EH (cell line): ENCODE measurements around the gene SLC6A4.

Experiments
- DNase-seq: peaks from one replicate; pipeline ENCODE4 v3.0.0-alpha.2; 2015; ENCODE audit warnings: low read depth

The SLC6A4 gene

DNA sequence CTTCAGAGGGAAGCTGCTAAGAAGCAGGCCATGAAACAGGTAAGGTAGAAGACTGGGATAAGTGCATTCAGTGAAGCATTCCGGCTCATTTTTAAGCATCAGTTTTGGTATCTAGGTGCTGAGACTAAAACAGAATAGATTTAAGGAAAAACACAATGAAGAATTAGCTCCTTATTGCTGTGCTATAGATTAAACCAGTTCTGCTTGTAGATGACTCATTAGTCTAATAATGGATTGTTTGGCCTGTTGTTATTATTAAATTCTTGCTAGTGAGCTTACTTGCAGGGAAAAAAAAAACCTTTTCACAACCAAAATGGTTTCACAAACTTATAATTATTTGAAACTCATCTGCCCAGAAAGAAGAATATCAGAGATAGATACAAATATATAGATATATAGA lies 62.9 kb downstream of the SLC6A4 start:
- DNase-seq, result no peak

GRCh38 chr17:30170415-30170987 lies 65.0 kb downstream of the SLC6A4 start:
- no peak for DNase-seq

DNA sequence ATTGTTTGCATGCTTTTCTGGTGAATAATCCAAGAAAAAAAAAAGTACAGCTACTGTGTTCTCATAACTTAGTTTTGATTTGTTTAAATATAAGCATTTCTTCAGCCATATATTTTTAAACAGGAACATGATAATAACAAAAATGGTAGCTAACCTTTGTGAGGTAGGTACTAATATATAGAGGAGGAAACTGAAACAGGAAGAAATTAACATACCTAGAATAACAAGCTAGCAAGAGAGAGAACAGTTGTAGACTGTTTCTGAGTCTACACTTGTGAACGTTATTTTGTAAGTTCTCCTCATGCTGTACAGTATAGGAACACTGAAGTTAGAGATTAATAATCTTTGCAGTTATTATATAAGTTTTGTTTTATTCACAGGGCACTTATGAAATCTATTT lies 69.5 kb downstream of the SLC6A4 start:
- no peak for DNase-seq

DNA sequence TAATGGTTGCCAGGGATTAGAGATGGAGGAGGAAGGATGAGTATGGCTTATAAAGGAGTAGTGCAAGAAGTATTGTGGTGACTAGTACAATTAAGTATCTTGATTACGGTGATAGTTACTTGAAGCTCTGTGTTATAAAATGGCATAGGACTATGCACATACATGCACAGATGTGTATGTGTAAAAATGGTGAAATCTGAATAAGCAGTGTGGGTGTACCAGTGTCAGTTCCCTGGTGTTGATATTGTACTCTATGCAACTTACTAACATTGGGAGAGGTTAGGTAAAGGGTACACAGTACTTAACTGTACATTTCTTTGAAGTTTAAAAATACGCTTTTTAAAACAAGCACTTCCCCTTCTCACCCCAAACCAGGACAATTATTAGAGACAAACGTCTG lies 70.3 kb downstream of the SLC6A4 start:
- DNase-seq, result no peak

DNA sequence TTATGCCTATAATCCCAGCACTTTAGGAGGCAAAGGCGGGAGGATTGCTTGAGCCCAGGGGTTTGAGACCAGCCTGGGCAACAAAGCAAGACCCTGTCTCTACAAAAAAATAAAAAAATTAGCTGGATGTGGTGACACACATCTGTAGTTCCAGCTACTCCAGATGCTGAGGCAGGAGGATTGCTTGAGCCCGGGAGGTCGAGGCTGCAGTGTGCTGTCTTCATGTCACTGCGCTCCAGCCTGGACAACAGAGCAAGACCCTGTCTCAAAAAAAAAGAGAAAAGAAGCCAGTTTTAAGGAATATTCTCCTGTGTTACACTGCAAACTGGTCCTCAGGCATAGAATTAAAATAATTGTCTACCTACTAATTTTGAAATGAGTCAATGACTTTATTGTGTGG lies 71.0 kb downstream of the SLC6A4 start:
- no peak for DNase-seq

- DNase-seq, result no peak
Measured at GRCh38 chr17:30161601-30162000, 73.9 kb downstream of the SLC6A4 start.

DNA sequence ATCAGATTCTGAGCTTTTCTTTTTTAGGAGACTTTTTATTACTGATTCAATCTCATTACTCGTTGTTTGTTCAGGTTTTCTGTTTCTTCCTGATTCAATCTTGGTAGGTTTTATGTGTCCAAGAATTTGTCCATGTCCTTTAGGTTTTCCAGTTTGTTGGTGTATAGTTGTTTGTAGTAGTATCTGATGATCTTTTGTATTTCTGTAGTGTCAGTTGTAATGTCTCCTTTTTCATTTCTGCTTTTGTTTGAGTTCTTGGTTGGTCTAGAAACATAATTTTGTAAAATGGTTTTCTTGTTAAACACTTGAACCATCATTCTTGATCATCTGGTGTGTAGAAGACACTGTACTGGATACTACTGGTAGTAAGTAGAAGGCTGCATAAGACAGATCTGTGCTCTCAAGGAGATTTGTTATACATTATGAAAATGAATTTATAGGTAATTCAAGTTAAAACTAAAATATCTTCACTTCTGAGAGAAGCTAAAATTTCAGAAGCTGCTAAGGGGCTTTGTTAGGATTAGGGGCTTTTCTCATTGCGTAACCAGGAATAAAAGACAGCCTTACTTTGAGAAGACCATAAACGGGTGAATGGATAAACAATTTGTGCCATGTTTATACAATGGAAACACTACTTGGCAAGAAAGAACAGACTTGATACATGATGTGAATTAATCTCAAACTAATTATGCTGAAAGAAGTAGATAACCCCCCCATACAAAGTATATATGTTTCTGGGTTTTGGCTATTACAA lies 74.9 kb downstream of the SLC6A4 start:
- no peak for DNase-seq

DNA sequence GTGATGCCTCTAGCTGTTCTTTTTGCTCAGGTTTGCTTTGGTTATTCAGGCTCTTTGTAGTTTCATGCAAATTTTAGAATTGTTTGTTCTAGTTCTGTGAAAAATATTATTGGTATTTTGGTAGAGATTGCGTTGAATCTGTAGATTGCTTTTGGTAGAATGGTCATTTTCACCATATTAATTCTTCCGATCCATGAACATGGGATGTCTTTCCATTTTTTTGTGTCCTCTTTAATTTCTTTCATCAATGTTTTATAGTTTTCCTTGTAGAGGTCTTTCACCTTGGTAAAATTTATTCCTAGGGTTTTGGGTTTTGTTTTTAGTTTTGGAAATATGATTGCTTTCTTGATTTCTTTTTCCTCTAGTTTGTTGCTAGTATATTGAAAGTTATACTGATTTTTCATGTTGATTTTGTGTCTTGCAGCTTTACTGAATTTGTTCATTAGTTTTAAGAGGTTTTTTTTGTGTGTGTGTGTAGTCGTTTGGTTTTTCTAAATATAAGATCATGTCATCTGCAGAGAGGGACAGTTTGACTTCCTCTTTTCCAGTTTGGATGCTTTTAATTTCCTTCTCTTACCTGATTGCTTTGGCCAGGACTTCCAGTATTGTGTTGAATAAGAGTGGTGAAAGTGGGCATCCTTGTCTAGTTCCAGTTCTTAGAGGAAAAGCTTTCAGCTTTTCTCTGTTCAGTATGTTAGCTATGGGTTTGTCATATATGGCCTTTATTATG lies 76.4 kb downstream of the SLC6A4 start:
- no peak for DNase-seq

- no peak for DNase-seq
Measured at GRCh38 chr17:30155389-30155788, 80.1 kb downstream of the SLC6A4 start.

- no peak for DNase-seq
Measured at GRCh38 chr17:30153463-30153862, 82.0 kb downstream of the SLC6A4 start.

- DNase-seq, result no peak
Measured at GRCh38 chr17:30151471-30151870, 84.0 kb downstream of the SLC6A4 start.

GRCh38 chr17:30148376-30148775 lies 87.1 kb downstream of the SLC6A4 start:
- DNase-seq, result no peak

DNA sequence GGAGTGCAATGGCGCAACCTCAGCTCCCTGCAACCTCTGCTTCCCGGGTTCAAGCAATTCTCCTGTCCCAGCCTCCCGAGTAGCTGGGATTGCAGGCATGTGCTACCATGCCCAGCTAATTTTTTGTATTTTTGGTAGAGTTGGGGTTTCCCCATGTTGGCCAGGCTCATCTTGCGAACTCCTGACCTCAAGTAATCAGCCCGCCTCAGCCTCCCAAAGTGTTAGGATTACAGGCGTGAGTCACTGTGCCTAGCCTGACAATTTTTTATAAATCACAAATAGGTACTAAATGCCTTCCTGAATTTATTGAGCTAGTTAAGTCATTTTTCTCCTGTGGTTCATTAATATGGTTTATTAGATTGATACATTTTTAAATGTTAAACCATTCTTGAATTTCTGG lies 87.6 kb downstream of the SLC6A4 start:
- peak; percentile 16 for DNase-seq
